GM12878 (cell line): ENCODE data around the gene NXPH1. TPM values are rescaled to one million over a fixed set of nuclear protein-coding genes. Genes with fewer than 3 reads are reported as not detected.

ENCODE experiments used
- ATAC-seq: fragments of 200-7000 bp; cut with Tn5 transposase; 3 replicates; pipeline ENCODE4 v1.9.1; 2020; ENCODE audit warnings: mild to moderate bottlenecking, moderate library complexity
- BruUV-seq: library from RNA; stranded (reverse); fragments of 400-500 nt; replicated peaks from 2 replicates; lab custom pipeline; 2021; lab: Mats Ljungman, UMichigan
- CTCF ChIA-PET: fragments of 300-600 bp; sonication (Branson Sonifier 250); formaldehyde crosslinking; extraction: SDS; loops from one replicate; lab custom pipeline; 2021; ENCODE audit warnings: inconsistent platforms; lab: Yijun Ruan, JAX
- POLR2A ChIA-PET: fragments of 350-600 bp; formaldehyde crosslinking; extraction: SDS; loops from one replicate; lab custom pipeline; 2021; ENCODE audit warnings: inconsistent platforms; lab: Charles Lee
- RAD21 ChIA-PET: fragments of 300-600 bp; sonication (Branson Sonifier 250); formaldehyde crosslinking; loops from one replicate; lab custom pipeline; 2023; ENCODE audit warnings: antibody characterized with exemption; ENCODE audit not compliant: unreplicated experiment; lab: Charles Lee
- SMC1A ChIA-PET: fragments of 300-600 bp; sonication (Branson Sonifier 250); formaldehyde crosslinking; loops from one replicate; lab custom pipeline; 2023; ENCODE audit not compliant: unreplicated experiment, uncharacterized antibody; lab: Charles Lee
- DNase-seq: peaks from one replicate; pipeline ENCODE4 v3.0.0-alpha.2; 2011; ENCODE audit warnings: low read depth, low spot score
- FAIRE-seq: peaks from 3 replicates; lab custom pipeline; 2011; peaks lifted over from hg19 to GRCh38; lab: Jason Lieb, UNC
- H2AFZ ChIP-seq: 2 replicates; pipeline ENCODE4 v1.6.0; 2011; ENCODE audit warnings: low read depth, low read length, control low read depth; ENCODE audit not compliant: control insufficient read depth
- H3K27ac ChIP-seq: 2 replicates; pipeline ENCODE4 v1.5.1; 2011; ENCODE audit warnings: control low read depth; ENCODE audit not compliant: control insufficient read depth, insufficient read depth
- H3K27me3 ChIP-seq, 2 experiments: replicated peaks in 1 of 2; 2 replicates each; pipeline versions ENCODE4 v1.6.0 to v1.6.1; 2011; ENCODE audit warnings: low read length in 1 of 2; ENCODE audit not compliant: control insufficient read depth in 2 of 2, insufficient read depth in 2 of 2
- H3K36me3 ChIP-seq, 2 experiments: 2 replicates each; pipeline ENCODE4 v1.5.1; 2011; ENCODE audit warnings: low read length in 1 of 2; ENCODE audit not compliant: control insufficient read depth in 2 of 2, insufficient read depth in 2 of 2
- H3K4me1 ChIP-seq: 2 replicates; pipeline ENCODE4 v1.6.1; 2011; ENCODE audit warnings: mild to moderate bottlenecking, low read length, moderate library complexity, mixed read lengths; ENCODE audit not compliant: control insufficient read depth, insufficient read depth
- H3K4me2 ChIP-seq: 2 replicates; pipeline ENCODE4 v1.6.0; 2011; ENCODE audit warnings: control low read depth; ENCODE audit not compliant: control insufficient read depth, insufficient read depth
- H3K4me3 ChIP-seq: fragments of 200-600 bp; sonication (generic); 2 replicates; pipeline ENCODE4 v1.5.1; 2016
- H3K79me2 ChIP-seq: 2 replicates; pipeline ENCODE4 v1.6.0; 2011; ENCODE audit warnings: low read length; ENCODE audit not compliant: control insufficient read depth, insufficient read depth
- H3K9ac ChIP-seq: 2 replicates; pipeline ENCODE4 v1.8.0; 2011; ENCODE audit warnings: low read length, control low read depth, mixed read lengths; ENCODE audit not compliant: control insufficient read depth, insufficient read depth
- H3K9me3 ChIP-seq: replicated peaks from 3 replicates; pipeline ENCODE4 v1.5.1; 2011; ENCODE audit warnings: mild to moderate bottlenecking, low read length; ENCODE audit not compliant: control insufficient read depth, insufficient read depth
- H4K20me1 ChIP-seq: 2 replicates; pipeline ENCODE4 v1.6.0; 2011; ENCODE audit not compliant: control insufficient read depth, insufficient read depth
- BCL11A ChIP-seq: IDR thresholded peaks from 2 replicates; pipeline ENCODE4 v1.6.1; 2011; ENCODE audit warnings: low read depth, low read length
- CEBPZ ChIP-seq: fragments of 150-350 bp; IDR thresholded peaks from 2 replicates; pipeline ENCODE4 v1.6.1; 2016; ENCODE audit warnings: low read depth, low read length
- CTCF ChIP-seq, 3 experiments: IDR thresholded peaks in 2 of 3; conservative IDR thresholded peaks in 1 of 3; 2 replicates each; pipeline ENCODE4 v1.5.1; 2011; ENCODE audit warnings: low read depth in 3 of 3, low read length in 3 of 3, mild to moderate bottlenecking in 3 of 3, control low read depth in 2 of 3, moderate library complexity in 2 of 3, inconsistent platforms in 1 of 3, mixed read lengths in 1 of 3; ENCODE audit not compliant: control insufficient read depth in 2 of 3, insufficient read depth in 1 of 3; ENCODE audit errors: extremely low read depth in 1 of 3
- EGR1 ChIP-seq, 2 experiments: IDR thresholded peaks; 1 replicate in 1 of 2; 2 replicates in 1 of 2; pipeline ENCODE4 v1.6.1; 2011 to 2012; ENCODE audit warnings: low read depth in 2 of 2, low read length in 2 of 2, borderline replicate concordance in 1 of 2, mild to moderate bottlenecking in 1 of 2, moderate library complexity in 1 of 2
- HDAC6 ChIP-seq: fragments of 200-600 bp; sonication (generic); IDR thresholded peaks from one replicate; pipeline ENCODE4 v1.8.0; 2017; ENCODE audit warnings: antibody characterized with exemption; ENCODE audit not compliant: unreplicated experiment
- KAT2A ChIP-seq: conservative IDR thresholded peaks from 2 replicates; pipeline ENCODE4 v1.6.1; 2011; ENCODE audit warnings: low read depth, low read length; ENCODE audit not compliant: control insufficient read depth
- MLLT1 ChIP-seq: fragments of 450-650 bp; IDR thresholded peaks from 2 replicates; pipeline ENCODE4 v1.6.1; 2016; ENCODE audit warnings: mild to moderate bottlenecking
- MTA2 ChIP-seq: fragments of 450-650 bp; IDR thresholded peaks from 2 replicates; pipeline ENCODE4 v1.6.1; 2016; ENCODE audit warnings: low read depth, mild to moderate bottlenecking, moderate library complexity
- NFYA ChIP-seq: IDR thresholded peaks from 2 replicates; pipeline ENCODE4 v1.6.1; 2011; ENCODE audit warnings: low read depth, mild to moderate bottlenecking, low read length, improper control_type of control experiment, borderline replicate concordance
- NR2F1 ChIP-seq: fragments of 450-650 bp; conservative IDR thresholded peaks from 2 replicates; pipeline ENCODE4 v1.6.1; 2017; ENCODE audit warnings: mild to moderate bottlenecking
- POLR2AphosphoS2 ChIP-seq: IDR thresholded peaks from 2 replicates; pipeline ENCODE4 v1.6.1; 2011; ENCODE audit warnings: low read depth, mild to moderate bottlenecking, low read length, improper control_type of control experiment, moderate library complexity
- RBBP5 ChIP-seq: fragments of 200-600 bp; sonication (generic); conservative IDR thresholded peaks from 2 replicates; pipeline ENCODE4 v1.6.1; 2016
- RELA ChIP-seq: fragments of 450-650 bp; IDR thresholded peaks from 2 replicates; pipeline ENCODE4 v1.8.0; 2014; ENCODE audit warnings: borderline replicate concordance; ENCODE audit not compliant: partially characterized antibody
- SIN3A ChIP-seq: IDR thresholded peaks from 2 replicates; pipeline ENCODE4 v1.6.1; 2012; ENCODE audit warnings: low read depth, low read length, improper control_type of control experiment
- SMARCA5 ChIP-seq: fragments of 450-650 bp; IDR thresholded peaks from 2 replicates; pipeline ENCODE4 v1.6.1; 2017; ENCODE audit warnings: mild to moderate bottlenecking
- SUPT20H ChIP-seq: IDR thresholded peaks from 2 replicates; pipeline ENCODE4 v1.6.1; 2011; ENCODE audit warnings: low read depth, mild to moderate bottlenecking, low read length, moderate library complexity, borderline replicate concordance; ENCODE audit not compliant: control insufficient read depth
- ZNF274 ChIP-seq: IDR thresholded peaks from one replicate; pipeline ENCODE4 v1.8.0; 2011; ENCODE audit not compliant: insufficient read length, insufficient read depth
- WGBS: methylation state at CpG from one replicate; pipeline ENCODE4 v1.1.6; 2016; ENCODE audit warnings: low lambda C conversion rate; ENCODE audit not compliant: insufficient replicate concordance, insufficient coverage; ENCODE audit errors: missing lambda C conversion rate; 5-methylcytosine and 5-hydroxymethylcytosine counted together
- in situ Hi-C: fragments of 300-500 bp; cut with MboI; formaldehyde crosslinking; loops from 9 replicates; pipeline ENCODE4 v1.14.3; 2018; ENCODE audit warnings: mixed read lengths
- intact Hi-C: fragments of 100-400 bp; cut with micrococcal nuclease; formaldehyde crosslinking; loops from one replicate; pipeline ENCODE4 v1.14.2; 2022; ENCODE audit not compliant: unreplicated experiment
- polyA plus RNA-seq, 11 experiments: library from polyadenylated mRNA; depleted of rRNA in 4 of 11; unstranded in 6 of 11; stranded (reverse) in 5 of 11; fragments of >200 nt; fragmentation: Nextera tagmentation in 4 of 11; fragmentation: Illumina TruSeq in 1 of 11; extraction: Ambion mirVana in 4 of 11; extraction: Trizol in 1 of 11; gene quantifications; 1 replicate in 1 of 11; 2 replicates in 10 of 11; pipeline versions ENCODE4 v1.2.1 to v1.2.3, GENCODE V29; 2011 to 2016; ENCODE audit warnings: inconsistent platforms in 2 of 11, missing spikeins in 2 of 11, low read depth in 1 of 11
- total RNA-seq, 4 experiments: library from RNA; depleted of rRNA in 3 of 4; stranded (reverse); fragments of >200 nt in 3 of 4; fragmentation: Illumina TruSeq in 1 of 4; extraction: Trizol in 1 of 4; gene quantifications; 2 replicates each; pipeline versions ENCODE4 v1.2.1 to v1.2.3, GENCODE V29; 2013 to 2021

NXPH1 gene
- total and polyA plus RNA-seq, 10 of the 15 experiments (the other 5 are each of a cell fraction or from before 2014, with no cell fraction given), result 0.06 to 0.34 TPM; not detected in 8

- TF ChIP-seq RELA, result no peak
These were observed 171.8 kb downstream of the NXPH1 start (continued) for GRCh38 chr7:8605221-8605620.

- Histone ChIP-seq H3K79me2 (no peaks in the 10 kb centered on the region), H3K36me3 (no peaks in the 10 kb centered on the region), H3K9me3 (no peaks in the 10 kb centered on the region), H3K9ac (no peak overlapping the region), H4K20me1 (no peaks in the 10 kb centered on the region), H3K4me3 (no peak overlapping the region), H3K27ac (no peak overlapping the region), H3K4me2 (no peak overlapping the region), H3K4me1 (no peaks in the 10 kb centered on the region), H2AFZ (no peak overlapping the region), H3K27me3 (no peaks in the 10 kb centered on the region)
- ChIA-PET RAD21 (no interaction called here), SMC1A (interaction anchor here (1.4 kb wide), 1 partner anchor 19 kb away, joined by 3 read pairs; no protein-coding TSS in a partner anchor), CTCF (no interaction called here), POLR2A (no interaction called here)
- no TSS peak for BruUV-seq
- no peak for FAIRE-seq
- ATAC-seq, result no peak
- DNase-seq, result no peak
- in situ Hi-C loops (no loop called here), intact Hi-C loops (no loop called here)
- 0% methylated on average over 1 of the region's 1 CpG for WGBS
- TF ChIP-seq EGR1 (IDR thresholded peaks at IDR 0.05; ENCODE audit: borderline replicate concordance in 1 of 2, low read depth in 2 of 2, low read length in 2 of 2), result no peak
- no peak for TF ChIP-seq MLLT1
- no peak for TF ChIP-seq NFYA
- no peak for TF ChIP-seq CTCF (IDR thresholded peaks at IDR 0.05 in 2 of 3, conservative IDR thresholded peaks at IDR 0.05 in 1 of 3; ENCODE audit: control insufficient read depth in 2 of 3, extremely low read depth in 1 of 3, insufficient read depth in 1 of 3, low read depth in 3 of 3, low read length in 3 of 3)
- TF ChIP-seq CEBPZ, result no peak
- TF ChIP-seq NR2F1, result no peak
- no peak for TF ChIP-seq KAT2A
- no peak for TF ChIP-seq ZNF274
- no peak for TF ChIP-seq SUPT20H
- TF ChIP-seq POLR2AphosphoS2, result no peak
- no peak for TF ChIP-seq SIN3A
- no peak for TF ChIP-seq HDAC6
- no peak for TF ChIP-seq BCL11A
- no peak for TF ChIP-seq RBBP5
- no peak for TF ChIP-seq MTA2
- TF ChIP-seq SMARCA5, result no peak
These were observed 179.2 kb downstream of the NXPH1 start for GRCh38 chr7:8612584-8612983.
